ENCODE measurements around the gene GDNF. TPM values are rescaled to one million over a fixed set of nuclear protein-coding genes. Genes with fewer than 3 reads are reported as not detected.
"Not testable (repeated sequence)": the region's sequence is repeated elsewhere in the genome, so short reads cannot be mapped to it uniquely, and the experiment has no call there.

The GDNF gene
- total and polyA plus RNA-seq, 2 experiments from 2014 or later: 0.13 to 0.17 TPM

- TF ChIP-seq REST (IDR thresholded peaks at IDR 0.05; ENCODE audit: unreplicated experiment) (no peak), JUNB (IDR thresholded peaks at IDR 0.05; ENCODE audit: unreplicated experiment) (no peak)
Measured at GRCh38 chr5:37786862-37787519, 52.9 kb downstream of the GDNF start (continued).

GRCh38 chr5:37786416-37786815, 53.4 kb downstream of the GDNF start:
- Histone ChIP-seq H3K4me1 (ENCODE audit: insufficient read depth) (peaks cover 13% of the 10 kb centered on the region), H3K27ac (ENCODE audit: low read depth) (peak overlapping the region; percentile 4; the same call in 1 of the 2 replicates), H2AFZ (no peak overlapping the region), H3K9me2 (ENCODE audit: insufficient read depth) (peaks cover 3% of the 10 kb centered on the region; the same call in 1 of the 2 replicates), H3K79me2 (replicated peaks; ENCODE audit: insufficient read depth) (no peaks in the 10 kb centered on the region), H3K4me3 (no peak overlapping the region), H3F3A (replicated peaks; ENCODE audit: low read depth) (no peaks in the 10 kb centered on the region), H3K27me3 (ENCODE audit: insufficient read depth) (no peaks in the 10 kb centered on the region), H3K4me2 (no peak overlapping the region), H4K20me1 (replicated peaks; ENCODE audit: insufficient read depth) (no peaks in the 10 kb centered on the region), H3K36me3 (ENCODE audit: insufficient read depth) (no peaks in the 10 kb centered on the region)
- no peak overlapping the region for H3K27ac Mint-ChIP-seq
- DNase-seq (ENCODE audit: low spot score) (peak; percentile 20), ATAC-seq (no peak)
- peaks cover 1% of the 10 kb centered on the region for H3K27me3 Mint-ChIP-seq (ENCODE audit: insufficient read depth, low read depth, poor library complexity)
- H3K36me3 Mint-ChIP-seq (ENCODE audit: low read depth): peaks cover 24% of the 10 kb centered on the region
- peaks cover 29% of the 10 kb centered on the region for H3K9me3 Mint-ChIP-seq
- H3K4me1 Mint-ChIP-seq: peaks cover 9% of the 10 kb centered on the region
- no peak overlapping the region; the same call in 2 of the 3 replicates for H3K4me3 Mint-ChIP-seq
- TF ChIP-seq POLR2AphosphoS5 (IDR thresholded peaks at IDR 0.05; ENCODE audit: low read depth): no peak
- no peak for TF ChIP-seq STAT1 (IDR thresholded peaks at IDR 0.05; ENCODE audit: unreplicated experiment)
- peak; percentile 64 for TF ChIP-seq NANOG (IDR thresholded peaks at IDR 0.05; ENCODE audit: borderline replicate concordance)
- no peak for TF ChIP-seq CTCF (conservative IDR thresholded peaks at IDR 0.05; ENCODE audit: low read depth in 2 of 2)
- no peak for TF ChIP-seq REST (IDR thresholded peaks at IDR 0.05; ENCODE audit: unreplicated experiment)
- TF ChIP-seq CREB1 (CRISPR knock-in tag; IDR thresholded peaks at IDR 0.05; ENCODE audit: low read depth): no peak
- TF ChIP-seq ZNF331 (CRISPR knock-in tag; IDR thresholded peaks at IDR 0.05; ENCODE audit: low read depth): no peak
- TF ChIP-seq EZH2 (IDR thresholded peaks at IDR 0.05; ENCODE audit: low read depth, unreplicated experiment): no peak

GRCh38 chr5:37781409-37781808, 58.4 kb downstream of the GDNF start:
- H2AFZ ChIP-seq; H3K4me1 ChIP-seq (ENCODE audit: insufficient read depth); H3F3A ChIP-seq (replicated peaks; ENCODE audit: low read depth); H3K27ac Mint-ChIP-seq; DNase-seq (ENCODE audit: low spot score); H3K27me3 Mint-ChIP-seq (ENCODE audit: insufficient read depth, low read depth, poor library complexity); H3K4me3 Mint-ChIP-seq; H3K27ac ChIP-seq (ENCODE audit: low read depth); H3K79me2 ChIP-seq (replicated peaks; ENCODE audit: insufficient read depth); H4K20me1 ChIP-seq (replicated peaks; ENCODE audit: insufficient read depth); H3K4me1 Mint-ChIP-seq; H3K4me3 ChIP-seq; H3K9me2 ChIP-seq (ENCODE audit: insufficient read depth); H3K27me3 ChIP-seq (ENCODE audit: insufficient read depth); H3K4me2 ChIP-seq; ATAC-seq; H3K36me3 ChIP-seq (ENCODE audit: insufficient read depth): not testable (repeated sequence)
- Mint-ChIP-seq H3K36me3 (ENCODE audit: low read depth) (peaks cover 19% of the 10 kb centered on the region), H3K9me3 (peaks cover 24% of the 10 kb centered on the region)
